BLaER1 treated with 17β-estradiol and CSF1 and Interleukin-3, amounts not matched to agents 10 nM and 100 nM (cell line): Measurements from ENCODE around the gene PTPRZ1.

ENCODE experiments used
- H3K27ac ChIP-seq, 11 experiments: shearing (Covaris generic); formaldehyde crosslinking; 2 replicates each; pipeline ENCODE4 v1.8.1; 2022
- H3K27me3 ChIP-seq, 11 experiments: shearing (Covaris generic); formaldehyde crosslinking; 2 replicates each; pipeline ENCODE4 v1.8.1; 2022
- H3K36me3 ChIP-seq, 11 experiments: shearing (Covaris generic); formaldehyde crosslinking; 2 replicates each; pipeline ENCODE4 v1.8.1; 2022
- H3K4me1 ChIP-seq, 10 experiments: shearing (Covaris generic); formaldehyde crosslinking; 2 replicates each; pipeline ENCODE4 v1.8.1; 2022
- H3K4me2 ChIP-seq, 11 experiments: shearing (Covaris generic); formaldehyde crosslinking; 2 replicates each; pipeline ENCODE4 v1.8.1; 2022
- H3K4me3 ChIP-seq, 10 experiments: shearing (Covaris generic); formaldehyde crosslinking; 2 replicates each; pipeline ENCODE4 v1.8.1; 2022
- H3K9ac ChIP-seq, 11 experiments: shearing (Covaris generic); formaldehyde crosslinking; 2 replicates each; pipeline ENCODE4 v1.8.1; 2022
- H3K9me3 ChIP-seq, 11 experiments: shearing (Covaris generic); formaldehyde crosslinking; replicated peaks in 1 of 11; 2 replicates each; pipeline ENCODE4 v1.8.1; 2022
- H4K20me1 ChIP-seq, 11 experiments: shearing (Covaris generic); formaldehyde crosslinking; 2 replicates each; pipeline ENCODE4 v1.8.1; 2022
- Cebpa-rat ChIP-seq, 11 experiments: shearing (Covaris generic); IDR thresholded peaks; 2 replicates each; pipeline ENCODE4 v1.8.1; 2022

PTPRZ1 gene

GRCh38 chr7:122013065-122013464 lies 140.1 kb downstream of the PTPRZ1 start:
- 0 out of 22 replicates have a peak, but pooled peaks of 1 of the 11 experiments have one; percentile 21 for TF ChIP-seq Cebpa-rat (IDR thresholded peaks at IDR 0.05)
- H3K4me3 ChIP-seq: no peak overlapping the region
- peak overlapping the region in 10 of 11 experiments; percentile 1 to 42 (median 18); a peak in 11 of 22 replicates for H3K4me2 ChIP-seq
- H3K9ac ChIP-seq: no peak overlapping the region
- peaks cover 0 to 13% (median 8%) of the 10 kb centered on the region in 10 experiments; a peak in 9 of 20 replicates for H3K4me1 ChIP-seq
- H3K27me3 ChIP-seq: no peaks in the 10 kb centered on the region
- no peaks in the 10 kb centered on the region for H3K9me3 ChIP-seq
- H3K27ac ChIP-seq: no peak overlapping the region; a peak in 1 of 22 replicates
- H3K36me3 ChIP-seq: no peaks in the 10 kb centered on the region
- H4K20me1 ChIP-seq: no peaks in the 10 kb centered on the region

- Histone ChIP-seq H3K36me3 (no peaks in the 10 kb centered on the region), H3K4me1 (peaks cover 0 to 13% (median 8%) of the 10 kb centered on the region in 10 experiments; a peak in 9 of 20 replicates), H3K9me3 (no peaks in the 10 kb centered on the region), H3K4me3 (no peak overlapping the region), H3K27ac (no peak overlapping the region; a peak in 1 of 22 replicates), H4K20me1 (no peaks in the 10 kb centered on the region), H3K4me2 (0 out of 22 replicates have a peak overlapping the region, but pooled peaks of 3 of the 11 experiments have one; percentile 17 to 42 (median 17)), H3K27me3 (no peaks in the 10 kb centered on the region), H3K9ac (no peak overlapping the region)
- no peak for TF ChIP-seq Cebpa-rat (IDR thresholded peaks at IDR 0.05)
These were observed 140.7 kb downstream of the PTPRZ1 start for GRCh38 chr7:122013630-122014029.

GRCh38 chr7:122014697-122015096 lies 141.7 kb downstream of the PTPRZ1 start:
- no peak overlapping the region for H3K4me3 ChIP-seq
- no peak overlapping the region for H3K4me2 ChIP-seq
- H3K9me3 ChIP-seq: no peaks in the 10 kb centered on the region
- peaks cover 0 to 13% (median 8%) of the 10 kb centered on the region in 10 experiments; a peak in 9 of 20 replicates for H3K4me1 ChIP-seq
- H3K27ac ChIP-seq: no peak overlapping the region
- no peak overlapping the region for H3K9ac ChIP-seq
- H3K27me3 ChIP-seq: no peaks in the 10 kb centered on the region
- H3K36me3 ChIP-seq: no peaks in the 10 kb centered on the region
- H4K20me1 ChIP-seq: no peaks in the 10 kb centered on the region
- no peak for TF ChIP-seq Cebpa-rat (IDR thresholded peaks at IDR 0.05)

GRCh38 chr7:122018032-122018431 lies 145.1 kb downstream of the PTPRZ1 start:
- Histone ChIP-seq H3K9me3 (no peaks in the 10 kb centered on the region), H4K20me1 (no peaks in the 10 kb centered on the region), H3K27ac (no peak overlapping the region), H3K4me3 (no peak overlapping the region), H3K27me3 (no peaks in the 10 kb centered on the region), H3K9ac (no peak overlapping the region), H3K4me1 (peaks cover 0 to 6% (median 4%) of the 10 kb centered on the region in 10 experiments; a peak in 9 of 20 replicates), H3K36me3 (no peaks in the 10 kb centered on the region), H3K4me2 (no peak overlapping the region)
- no peak for TF ChIP-seq Cebpa-rat (IDR thresholded peaks at IDR 0.05)

GRCh38 chr7:122027058-122027457 lies 154.1 kb downstream of the PTPRZ1 start:
- H3K9ac ChIP-seq: no peak overlapping the region
- TF ChIP-seq Cebpa-rat (IDR thresholded peaks at IDR 0.05): no peak

GRCh38 chr7:122033641-122034040 lies 160.7 kb downstream of the PTPRZ1 start:
- no peak overlapping the region for H3K27ac ChIP-seq
- H3K9ac ChIP-seq: no peak overlapping the region
- H3K4me3 ChIP-seq: no peak overlapping the region
- H3K4me2 ChIP-seq: no peak overlapping the region
- no peak for TF ChIP-seq Cebpa-rat (IDR thresholded peaks at IDR 0.05)
- no peaks in the 10 kb centered on the region for H3K36me3 ChIP-seq
- H3K9me3 ChIP-seq: no peaks in the 10 kb centered on the region
- H3K27me3 ChIP-seq: no peaks in the 10 kb centered on the region
- H3K4me1 ChIP-seq: no peaks in the 10 kb centered on the region
- no peaks in the 10 kb centered on the region; a peak in 1 of 22 replicates for H4K20me1 ChIP-seq

More at GRCh38 chr7:122027058-122027457, 154.1 kb downstream of the PTPRZ1 start:
- Histone ChIP-seq H3K9me3 (no peaks in the 10 kb centered on the region), H3K4me2 (no peak overlapping the region), H3K4me3 (no peak overlapping the region), H3K27me3 (no peaks in the 10 kb centered on the region), H4K20me1 (no peaks in the 10 kb centered on the region), H3K4me1 (no peaks in the 10 kb centered on the region), H3K36me3 (no peaks in the 10 kb centered on the region), H3K27ac (no peak overlapping the region)

- no peak overlapping the region for H3K4me3 ChIP-seq
- no peak for TF ChIP-seq Cebpa-rat (IDR thresholded peaks at IDR 0.05)
- H3K9me3 ChIP-seq: no peaks in the 10 kb centered on the region
- H3K36me3 ChIP-seq: no peaks in the 10 kb centered on the region
- H4K20me1 ChIP-seq: no peaks in the 10 kb centered on the region; a peak in 1 of 22 replicates
- no peak overlapping the region for H3K9ac ChIP-seq
- H3K4me2 ChIP-seq: no peak overlapping the region
- no peaks in the 10 kb centered on the region for H3K4me1 ChIP-seq
- no peak overlapping the region for H3K27ac ChIP-seq
- no peaks in the 10 kb centered on the region for H3K27me3 ChIP-seq
These were observed 162.9 kb downstream of the PTPRZ1 start for GRCh38 chr7:122035876-122036275.

GRCh38 chr7:122038134-122038533 lies 165.2 kb downstream of the PTPRZ1 start:
- Histone ChIP-seq H3K4me1 (no peaks in the 10 kb centered on the region), H3K9me3 (no peaks in the 10 kb centered on the region), H3K9ac (no peak overlapping the region), H3K27ac (no peak overlapping the region), H4K20me1 (no peaks in the 10 kb centered on the region; a peak in 1 of 22 replicates), H3K36me3 (no peaks in the 10 kb centered on the region), H3K4me3 (no peak overlapping the region), H3K4me2 (no peak overlapping the region), H3K27me3 (no peaks in the 10 kb centered on the region)
- no peak for TF ChIP-seq Cebpa-rat (IDR thresholded peaks at IDR 0.05)

GRCh38 chr7:122038904-122039303 lies 165.9 kb downstream of the PTPRZ1 start:
- no peak overlapping the region for H3K27ac ChIP-seq
- no peak overlapping the region for H3K4me3 ChIP-seq
- H4K20me1 ChIP-seq: no peaks in the 10 kb centered on the region; a peak in 1 of 22 replicates
- TF ChIP-seq Cebpa-rat (IDR thresholded peaks at IDR 0.05): no peak
- H3K4me1 ChIP-seq: no peaks in the 10 kb centered on the region
- no peak overlapping the region for H3K9ac ChIP-seq
- H3K4me2 ChIP-seq: no peak overlapping the region
- H3K9me3 ChIP-seq: no peaks in the 10 kb centered on the region
- no peaks in the 10 kb centered on the region for H3K27me3 ChIP-seq
- no peaks in the 10 kb centered on the region for H3K36me3 ChIP-seq

- Histone ChIP-seq H3K4me2 (no peak overlapping the region), H3K27ac (no peak overlapping the region), H4K20me1 (no peaks in the 10 kb centered on the region; a peak in 1 of 22 replicates), H3K4me1 (no peaks in the 10 kb centered on the region), H3K9ac (no peak overlapping the region), H3K9me3 (no peaks in the 10 kb centered on the region), H3K27me3 (no peaks in the 10 kb centered on the region), H3K4me3 (no peak overlapping the region), H3K36me3 (no peaks in the 10 kb centered on the region)
- TF ChIP-seq Cebpa-rat (IDR thresholded peaks at IDR 0.05): no peak
These were observed 167.2 kb downstream of the PTPRZ1 start for GRCh38 chr7:122040147-122040546.
